ENCODE results near the gene MAP3K10. TPM values are rescaled to one million over a fixed set of nuclear protein-coding genes. Genes with fewer than 3 reads are reported as not detected.

Gene MAP3K10
- 9.1 TPM for total RNA-seq

DNA sequence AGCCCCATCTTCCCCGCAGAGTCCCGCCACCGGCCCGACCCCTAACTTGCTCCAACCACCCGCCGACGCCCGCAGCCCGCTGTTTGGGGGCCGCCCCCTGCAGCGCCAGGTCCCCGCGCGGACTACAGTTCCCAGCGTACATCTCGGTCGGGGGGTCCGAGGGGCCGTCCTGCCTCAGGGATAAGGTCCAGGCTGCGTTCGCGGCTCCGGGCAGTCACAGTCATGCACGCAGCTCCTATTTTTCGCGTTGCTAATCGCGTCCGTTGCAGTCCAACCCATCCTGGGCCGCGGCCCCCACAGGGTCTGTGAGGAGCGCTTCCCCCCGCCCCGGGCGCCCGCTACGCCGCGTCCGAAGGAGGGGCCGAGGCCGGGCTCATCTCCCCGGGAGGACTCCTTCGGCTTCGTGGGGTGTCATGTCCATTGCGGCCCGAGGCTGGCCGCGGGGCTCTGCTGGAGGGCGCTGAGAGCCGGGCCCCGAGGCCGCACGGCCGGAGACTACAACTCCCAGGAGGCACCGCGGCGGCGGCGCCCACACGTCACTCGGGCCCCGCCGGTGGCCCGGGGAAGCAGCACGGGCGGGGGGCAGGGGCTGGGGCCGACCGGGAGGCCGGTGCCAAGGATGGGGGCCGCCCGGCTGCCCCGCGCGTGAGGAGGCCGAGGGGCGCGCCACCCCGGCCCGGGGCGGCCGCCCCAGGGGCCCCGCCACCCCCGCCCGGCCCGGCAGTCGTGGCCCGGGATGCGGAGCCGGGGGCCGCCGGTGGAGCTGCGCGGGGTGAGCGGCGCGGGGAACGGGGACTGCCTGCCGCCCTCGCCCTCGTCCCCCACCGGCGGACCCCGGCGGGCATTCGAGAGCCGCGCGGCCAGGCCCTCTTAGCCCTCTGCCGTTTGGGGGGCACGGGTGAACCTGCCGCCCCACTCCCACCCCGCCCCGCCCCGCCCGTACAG is at the start of gene MAP3K10:
TSS of gene MAP3K10 (plus strand) at position 536 of the 945 bp plus-strand sequence. CDS start 606 bp downstream, outside the sequence.

DNA sequence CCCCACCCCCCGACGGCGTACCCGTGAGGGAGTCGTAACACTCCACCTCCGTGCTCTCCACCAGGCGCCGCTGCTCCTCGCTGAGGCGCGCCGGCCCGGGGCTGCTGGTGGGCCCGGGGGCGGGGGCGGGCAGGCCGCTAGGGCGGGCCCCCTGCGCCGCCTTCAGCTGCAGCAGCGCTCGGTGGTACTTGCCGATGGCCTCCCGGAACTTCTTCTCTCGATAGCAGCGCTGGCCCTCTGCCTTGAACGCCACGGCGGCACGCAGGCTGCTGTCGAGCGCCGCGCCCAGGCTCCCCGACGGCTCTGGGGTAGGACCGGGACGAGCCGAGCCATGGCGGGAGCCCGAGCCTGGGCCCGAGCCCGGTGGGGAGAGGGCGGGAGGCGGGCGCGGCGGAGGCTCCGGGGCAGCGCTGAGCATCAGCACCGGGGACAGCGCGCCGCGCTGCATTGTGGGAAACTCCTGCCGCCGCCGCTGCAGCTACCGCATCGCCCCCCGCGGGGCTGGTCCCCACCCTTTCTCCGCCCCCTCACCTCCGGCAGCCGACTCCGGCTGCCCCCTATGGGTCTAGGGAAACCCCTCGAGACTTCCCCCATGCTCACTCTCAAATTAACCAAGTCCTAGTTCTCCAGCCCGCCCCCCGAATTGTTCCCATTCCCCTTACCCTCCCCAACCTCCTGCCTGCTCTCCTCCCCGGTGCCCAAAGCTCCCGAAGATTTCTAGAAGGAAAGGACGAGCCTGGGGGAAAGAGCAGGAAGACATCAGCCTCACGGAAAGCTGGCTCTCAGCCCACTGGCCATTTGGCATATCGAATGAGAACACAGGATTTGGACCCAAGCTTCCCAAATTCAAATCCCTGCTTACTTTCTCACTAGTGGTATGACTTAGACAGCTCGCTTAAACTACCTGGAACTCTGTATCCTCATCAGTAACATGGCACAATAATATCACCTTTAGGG is 27.0 kb downstream of the MAP3K10 start, which contains the start of gene TTC9B:
TSS of gene TTC9B (minus strand) at position 451 of the 957 bp plus-strand sequence. CDS start at position 448, 3 bp downstream.

Other genes with a start within 250 kb of the MAP3K10 start
- 69.1 TPM for gene PSMC4, start 220.3 kb upstream of the MAP3K10 start, total RNA-seq
- gene ZNF546, start 194.4 kb upstream of the MAP3K10 start, total RNA-seq, result 8.1 TPM
- 35.7 TPM for gene ZNF780B, start 135.2 kb upstream of the MAP3K10 start, total RNA-seq
- gene ZNF780A, start 100.5 kb upstream of the MAP3K10 start, total RNA-seq, result 26.0 TPM
- not detected for gene TTC9B, start 27.0 kb downstream of the MAP3K10 start, total RNA-seq
- 2.0 TPM for gene CCNP, start 35.3 kb downstream of the MAP3K10 start, total RNA-seq
- 151 TPM for gene AKT2, start 93.9 kb downstream of the MAP3K10 start, total RNA-seq
- 17.7 TPM for gene C19orf47, start 157.0 kb downstream of the MAP3K10 start, total RNA-seq
- 262 TPM for gene PLD3, start 157.3 kb downstream of the MAP3K10 start, total RNA-seq
- 0.06 TPM for gene HIPK4, start 198.8 kb downstream of the MAP3K10 start, total RNA-seq
- gene PRX, start 222.0 kb downstream of the MAP3K10 start, total RNA-seq, result 8.5 TPM
- gene SERTAD1, start 234.6 kb downstream of the MAP3K10 start, total RNA-seq, result 12.6 TPM